ENCODE results near the gene PTPN14.

DNA sequence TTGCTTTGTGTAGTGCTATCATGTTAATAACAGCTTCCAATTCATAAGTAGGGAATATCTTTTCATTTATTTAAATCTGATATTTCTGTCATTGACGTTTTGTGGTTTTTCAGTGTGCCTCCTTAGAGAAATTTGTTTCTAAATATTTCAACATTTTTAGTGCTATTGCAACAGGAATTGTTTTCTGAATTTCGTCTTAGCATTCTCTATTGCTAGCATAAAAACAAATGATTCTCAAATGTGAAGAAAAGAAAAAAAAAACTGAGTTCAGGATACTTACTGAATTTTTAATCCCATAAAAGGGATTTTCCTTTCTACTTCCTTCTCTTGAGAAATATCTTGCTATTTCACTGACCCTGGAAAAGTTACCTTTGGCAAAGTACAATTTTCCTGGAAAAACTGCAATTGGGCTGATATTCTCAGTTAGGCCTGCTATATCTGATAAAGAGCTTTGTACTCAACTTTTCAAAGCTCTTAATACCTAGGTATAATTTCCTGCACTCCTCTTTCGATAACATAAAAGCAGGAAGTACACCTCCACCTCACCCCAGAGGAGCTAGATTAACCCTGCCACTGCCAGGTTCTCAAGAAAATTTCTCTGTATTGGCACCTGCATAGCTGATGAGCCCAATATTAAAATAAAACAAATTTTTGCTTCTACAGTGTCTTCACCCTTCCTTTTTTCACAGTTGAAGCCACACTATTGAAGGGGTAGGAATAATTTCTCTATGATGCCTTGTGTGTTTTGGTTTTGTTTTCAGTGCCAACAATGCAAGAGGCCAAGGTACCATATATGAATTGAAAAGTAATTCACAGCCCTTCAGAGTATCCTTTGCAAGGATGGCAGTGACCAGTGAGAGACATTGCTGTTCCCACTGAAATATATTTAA lies 35.6 kb downstream of the PTPN14 start:
- TF ChIP-seq, protein P1, sequence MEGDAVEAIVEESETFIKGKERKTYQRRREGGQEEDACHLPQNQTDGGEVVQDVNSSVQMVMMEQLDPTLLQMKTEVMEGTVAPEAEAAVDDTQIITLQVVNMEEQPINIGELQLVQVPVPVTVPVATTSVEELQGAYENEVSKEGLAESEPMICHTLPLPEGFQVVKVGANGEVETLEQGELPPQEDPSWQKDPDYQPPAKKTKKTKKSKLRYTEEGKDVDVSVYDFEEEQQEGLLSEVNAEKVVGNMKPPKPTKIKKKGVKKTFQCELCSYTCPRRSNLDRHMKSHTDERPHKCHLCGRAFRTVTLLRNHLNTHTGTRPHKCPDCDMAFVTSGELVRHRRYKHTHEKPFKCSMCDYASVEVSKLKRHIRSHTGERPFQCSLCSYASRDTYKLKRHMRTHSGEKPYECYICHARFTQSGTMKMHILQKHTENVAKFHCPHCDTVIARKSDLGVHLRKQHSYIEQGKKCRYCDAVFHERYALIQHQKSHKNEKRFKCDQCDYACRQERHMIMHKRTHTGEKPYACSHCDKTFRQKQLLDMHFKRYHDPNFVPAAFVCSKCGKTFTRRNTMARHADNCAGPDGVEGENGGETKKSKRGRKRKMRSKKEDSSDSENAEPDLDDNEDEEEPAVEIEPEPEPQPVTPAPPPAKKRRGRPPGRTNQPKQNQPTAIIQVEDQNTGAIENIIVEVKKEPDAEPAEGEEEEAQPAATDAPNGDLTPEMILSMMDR (IDR thresholded peaks at IDR 0.05), result no peak
- TF ChIP-seq POLR2A (IDR thresholded peaks at IDR 0.05), result no peak

All from lower leg skin (tissue), 3 donors.